ENCODE measurements around the gene AHCTF1.

DNA sequence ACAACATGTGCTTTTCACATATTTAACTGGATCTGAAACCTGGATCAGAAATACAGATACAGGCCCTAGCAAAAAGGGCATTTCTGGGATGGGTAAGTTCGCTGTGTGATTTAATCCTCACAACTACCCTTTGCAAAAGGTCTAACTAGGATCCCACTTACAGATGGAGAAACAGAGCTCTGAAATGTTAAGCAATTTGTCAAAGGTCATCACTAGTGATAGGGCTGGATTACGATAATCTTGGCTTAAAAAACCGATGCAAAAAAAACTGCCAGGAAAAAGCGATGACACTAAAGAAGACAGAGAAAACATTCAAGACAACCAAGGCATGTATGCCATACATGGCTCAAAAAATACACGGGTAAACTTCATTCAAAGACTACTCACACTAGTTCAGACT is 29.9 kb downstream of the AHCTF1 start:
- TF ChIP-seq, protein P1, sequence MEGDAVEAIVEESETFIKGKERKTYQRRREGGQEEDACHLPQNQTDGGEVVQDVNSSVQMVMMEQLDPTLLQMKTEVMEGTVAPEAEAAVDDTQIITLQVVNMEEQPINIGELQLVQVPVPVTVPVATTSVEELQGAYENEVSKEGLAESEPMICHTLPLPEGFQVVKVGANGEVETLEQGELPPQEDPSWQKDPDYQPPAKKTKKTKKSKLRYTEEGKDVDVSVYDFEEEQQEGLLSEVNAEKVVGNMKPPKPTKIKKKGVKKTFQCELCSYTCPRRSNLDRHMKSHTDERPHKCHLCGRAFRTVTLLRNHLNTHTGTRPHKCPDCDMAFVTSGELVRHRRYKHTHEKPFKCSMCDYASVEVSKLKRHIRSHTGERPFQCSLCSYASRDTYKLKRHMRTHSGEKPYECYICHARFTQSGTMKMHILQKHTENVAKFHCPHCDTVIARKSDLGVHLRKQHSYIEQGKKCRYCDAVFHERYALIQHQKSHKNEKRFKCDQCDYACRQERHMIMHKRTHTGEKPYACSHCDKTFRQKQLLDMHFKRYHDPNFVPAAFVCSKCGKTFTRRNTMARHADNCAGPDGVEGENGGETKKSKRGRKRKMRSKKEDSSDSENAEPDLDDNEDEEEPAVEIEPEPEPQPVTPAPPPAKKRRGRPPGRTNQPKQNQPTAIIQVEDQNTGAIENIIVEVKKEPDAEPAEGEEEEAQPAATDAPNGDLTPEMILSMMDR (IDR thresholded peaks at IDR 0.05), result no peak
- no peak for TF ChIP-seq POLR2A (IDR thresholded peaks at IDR 0.05)

All from right lobe of liver (tissue), 4 donors.